Cortex of kidney (tissue), 1 donor: Measurements from ENCODE around the gene LGI4.

Source experiments
- DNase-seq: peaks from one replicate; lab custom pipeline; 2025; lab: John Stamatoyannopoulos, UW

Gene LGI4

GRCh38 chr19:35123573-35123972, 11.3 kb downstream of the LGI4 start:
- no peak for DNase-seq

DNA sequence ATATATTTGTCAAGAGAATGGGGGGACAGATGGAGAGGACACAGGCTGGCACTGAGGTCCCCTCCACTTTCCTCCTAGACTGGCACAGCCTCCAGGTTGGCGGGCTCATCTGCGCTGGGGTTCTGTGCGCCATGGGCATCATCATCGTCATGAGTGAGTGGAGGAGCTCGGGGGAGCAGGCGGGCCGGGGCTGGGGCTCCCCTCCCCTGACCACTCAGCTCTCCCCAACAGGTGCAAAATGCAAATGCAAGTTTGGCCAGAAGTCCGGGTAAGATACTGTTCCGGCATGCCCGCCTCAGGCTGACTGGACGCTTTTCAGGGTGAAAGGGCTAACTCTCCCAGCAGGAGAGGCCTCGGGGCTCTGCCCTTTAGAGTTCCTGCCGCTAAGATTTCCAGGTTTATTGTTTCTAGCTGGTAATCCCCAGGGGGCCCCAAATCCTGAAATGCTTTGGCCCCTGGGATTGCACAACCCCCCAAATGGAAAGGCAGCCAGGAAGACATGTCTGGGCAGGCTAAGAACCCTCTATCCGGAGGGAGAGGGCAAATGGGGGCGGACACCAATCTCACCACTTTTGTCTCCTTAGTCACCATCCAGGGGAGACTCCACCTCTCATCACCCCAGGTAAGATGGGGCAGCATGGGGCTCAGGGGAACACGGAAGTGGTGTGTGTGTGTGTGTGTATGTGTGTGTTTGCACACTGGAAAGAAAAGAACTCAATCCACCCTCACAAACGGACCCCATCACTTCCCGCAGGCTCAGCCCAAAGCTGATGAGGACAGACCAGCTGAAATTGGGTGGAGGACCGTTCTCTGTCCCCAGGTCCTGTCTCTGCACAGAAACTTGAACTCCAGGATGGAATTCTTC, 11.9 kb downstream of the LGI4 start:
- no peak for DNase-seq

DNA sequence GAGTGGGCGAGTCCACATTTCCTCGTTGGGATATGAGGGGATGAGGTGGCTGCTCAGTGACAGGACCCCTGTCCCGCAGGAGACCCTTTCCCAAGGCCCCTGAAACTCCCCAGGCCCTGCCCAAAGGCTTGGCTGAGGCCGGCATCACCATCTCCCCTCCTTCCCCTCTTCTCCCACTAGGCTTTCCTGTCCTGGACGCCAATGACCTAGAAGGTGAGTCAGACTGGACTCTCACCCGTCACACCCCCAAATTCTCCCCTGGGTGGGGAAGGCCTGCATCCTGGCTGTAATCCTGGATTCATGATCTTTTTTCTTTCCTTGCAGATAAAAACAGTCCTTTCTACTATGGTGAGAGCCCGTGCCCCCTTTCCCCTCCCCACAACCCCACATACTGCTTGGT, 14.0 kb downstream of the LGI4 start:
- DNase-seq, result no peak

- no peak for DNase-seq
Measured at GRCh38 chr19:35120492-35120891, 14.4 kb downstream of the LGI4 start.

DNA sequence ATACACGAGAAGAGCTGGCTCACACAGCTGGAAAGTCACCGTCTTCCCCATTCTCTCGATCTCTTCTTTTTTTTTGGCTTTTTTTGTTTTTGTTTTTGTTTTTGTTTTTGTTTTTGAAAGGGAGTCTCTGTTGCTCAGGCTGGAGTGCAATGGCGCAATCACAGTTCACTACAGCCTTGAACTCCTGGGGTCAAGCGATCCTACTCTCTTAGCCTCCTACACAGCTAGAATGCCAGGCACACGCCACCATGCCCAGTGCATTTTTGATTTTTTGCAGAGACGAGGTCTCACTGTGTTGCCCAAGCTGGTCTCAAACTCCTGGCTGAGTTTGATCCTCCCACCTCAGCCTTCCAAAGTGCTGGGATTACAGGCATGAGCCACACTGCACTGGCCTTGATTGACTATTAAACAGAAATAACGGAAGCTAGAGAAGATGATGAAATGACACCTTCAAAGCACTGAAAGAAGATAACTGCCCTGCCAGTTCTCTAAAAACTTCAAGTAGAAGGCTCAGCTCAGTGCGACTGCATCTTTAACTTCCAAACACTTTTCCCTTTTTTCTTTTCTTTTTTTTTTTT, 15.2 kb downstream of the LGI4 start:
- no peak for DNase-seq

DNA sequence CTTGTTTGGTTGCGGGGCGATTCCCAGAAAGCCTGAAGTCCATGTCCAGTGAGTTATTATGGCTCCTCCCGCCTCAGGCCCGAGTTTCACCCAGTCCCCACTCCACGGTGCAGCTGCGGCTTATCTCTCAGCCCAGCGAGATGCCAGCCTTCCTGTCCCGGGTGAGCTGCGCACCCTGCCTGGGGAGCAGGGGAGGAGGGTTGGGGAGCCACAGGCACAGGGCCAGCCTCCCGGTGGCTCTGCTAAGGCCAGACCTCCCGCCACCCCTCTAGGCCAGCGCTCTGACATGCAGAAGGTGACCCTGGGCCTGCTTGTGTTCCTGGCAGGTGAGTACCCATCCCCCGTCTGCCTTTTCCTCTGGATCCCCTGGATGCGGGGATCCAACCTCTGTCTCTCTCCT, 15.8 kb downstream of the LGI4 start:
- no peak for DNase-seq

GRCh38 chr19:35118268-35119020, 16.4 kb downstream of the LGI4 start:
- no peak for DNase-seq

DNA sequence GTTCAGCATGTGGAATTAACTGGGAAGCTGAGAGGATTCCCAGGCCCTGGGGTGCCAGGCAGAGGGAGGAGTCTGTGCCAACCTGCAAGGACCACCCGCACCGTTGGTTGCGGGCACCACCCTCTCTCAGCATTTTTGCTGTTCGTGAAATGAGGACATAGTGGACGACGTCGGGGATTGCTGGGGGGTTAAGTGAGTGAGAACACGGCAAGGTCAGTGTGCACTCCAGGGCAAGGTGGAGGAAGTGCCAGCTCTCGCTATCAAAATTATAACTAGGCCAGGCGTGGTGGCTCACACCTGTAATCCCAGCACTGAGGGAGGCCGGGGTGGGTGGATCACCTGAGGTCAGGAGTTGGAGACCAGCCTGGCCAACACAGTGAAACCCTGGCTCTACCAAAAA, 17.1 kb downstream of the LGI4 start:
- no peak for DNase-seq

GRCh38 chr19:35117116-35117515, 17.7 kb downstream of the LGI4 start:
- no peak for DNase-seq

GRCh38 chr19:35116072-35116801, 18.6 kb downstream of the LGI4 start:
- DNase-seq, result no peak

- DNase-seq, result no peak
Measured at GRCh38 chr19:35115177-35115951, 19.5 kb downstream of the LGI4 start, which contains the start of gene FXYD3. TSS of gene FXYD3 (plus strand) at chr19:35115823. CDS start at chr19:35119377, 3,554 bp downstream.

- no peak for DNase-seq
Measured at GRCh38 chr19:35114353-35115176, 20.3 kb downstream of the LGI4 start.

DNA sequence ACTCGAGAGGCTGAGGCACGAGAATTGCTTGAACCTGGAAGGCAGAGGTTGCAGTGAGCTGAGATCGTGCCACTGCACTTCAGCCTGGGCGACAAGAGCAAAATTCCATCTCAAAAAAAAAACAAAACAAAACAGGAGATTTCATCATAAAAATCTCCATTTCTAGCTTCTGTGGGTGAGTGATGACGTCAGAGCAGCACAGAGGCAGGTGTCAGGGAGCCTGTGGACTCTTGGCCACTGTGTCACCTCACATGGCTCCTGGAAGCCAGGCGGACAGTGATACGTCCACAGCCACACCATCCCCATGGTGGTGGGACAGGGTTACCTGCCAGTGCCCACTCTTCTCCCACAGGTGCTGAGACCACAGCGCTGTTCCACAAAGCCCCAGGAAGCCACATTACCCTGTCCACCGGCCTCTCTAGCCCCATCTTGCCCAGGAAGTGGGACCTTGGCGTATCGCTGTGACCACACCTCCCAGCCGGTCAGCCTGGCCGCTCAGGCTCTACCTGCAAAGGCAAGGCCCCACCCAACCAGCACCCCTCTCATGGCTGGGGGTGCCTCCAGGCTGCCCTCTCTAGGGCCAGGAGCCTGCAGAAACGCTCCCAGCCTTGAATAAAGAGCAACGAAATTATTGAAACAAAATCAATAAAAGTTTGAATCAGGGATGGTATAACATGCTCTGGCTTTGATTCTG, 21.7 kb downstream of the LGI4 start:
- no peak for DNase-seq

DNA sequence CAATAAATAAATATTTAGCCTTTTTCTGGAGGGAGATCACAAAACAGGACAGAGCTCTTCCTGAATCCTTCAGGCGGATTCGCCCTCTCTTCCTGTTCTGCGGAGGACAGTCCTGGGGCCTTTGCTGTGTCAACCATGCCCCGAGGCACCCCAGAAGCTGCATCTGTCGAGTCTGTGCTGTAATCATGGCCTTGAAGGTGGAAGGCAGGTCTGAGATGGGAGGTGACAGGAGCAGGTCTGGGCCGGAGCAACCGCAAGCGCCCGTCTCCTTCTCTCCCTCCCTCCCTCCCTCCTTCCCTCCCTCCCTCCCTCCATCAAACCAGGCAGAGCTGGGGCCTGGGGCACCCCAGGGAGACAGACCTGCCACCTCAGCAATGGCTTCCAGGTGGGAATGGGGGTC, 23.9 kb downstream of the LGI4 start:
- DNase-seq, result no peak

DNA sequence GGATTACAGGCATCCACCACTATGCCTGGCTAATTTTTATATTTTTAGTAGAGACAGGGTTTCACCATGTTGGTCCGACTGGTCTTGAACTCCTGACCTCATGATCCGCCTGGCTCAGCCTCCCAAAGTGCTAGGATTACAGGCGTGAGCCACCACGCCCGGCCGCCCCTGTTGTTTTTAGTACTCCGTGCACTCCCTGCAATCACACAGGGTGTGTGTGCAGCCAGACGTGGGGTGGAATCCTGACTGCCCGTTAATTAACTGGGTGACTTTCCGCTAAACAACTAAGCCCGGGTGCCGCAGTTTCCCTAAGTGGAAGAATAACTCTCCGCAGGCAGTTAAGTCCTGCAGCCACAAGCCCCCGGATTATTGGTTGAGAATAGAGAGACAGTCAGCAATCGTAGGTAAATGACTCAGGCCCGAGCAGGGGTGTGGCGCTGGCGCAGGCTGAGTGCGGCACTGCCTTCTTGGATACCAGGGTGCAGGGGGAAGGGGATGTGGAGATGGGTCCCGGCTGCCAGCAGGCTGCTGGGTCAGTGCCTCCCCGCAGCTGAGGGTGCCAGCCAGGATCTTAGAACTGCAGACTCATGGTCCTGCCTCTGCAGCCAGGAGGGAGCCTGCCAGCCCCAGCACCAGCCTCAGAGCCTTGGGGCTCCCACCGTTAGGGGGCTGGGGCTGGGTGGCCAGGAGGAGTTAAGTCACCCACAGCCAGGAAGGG, 25.3 kb downstream of the LGI4 start:
- DNase-seq, result no peak

DNA sequence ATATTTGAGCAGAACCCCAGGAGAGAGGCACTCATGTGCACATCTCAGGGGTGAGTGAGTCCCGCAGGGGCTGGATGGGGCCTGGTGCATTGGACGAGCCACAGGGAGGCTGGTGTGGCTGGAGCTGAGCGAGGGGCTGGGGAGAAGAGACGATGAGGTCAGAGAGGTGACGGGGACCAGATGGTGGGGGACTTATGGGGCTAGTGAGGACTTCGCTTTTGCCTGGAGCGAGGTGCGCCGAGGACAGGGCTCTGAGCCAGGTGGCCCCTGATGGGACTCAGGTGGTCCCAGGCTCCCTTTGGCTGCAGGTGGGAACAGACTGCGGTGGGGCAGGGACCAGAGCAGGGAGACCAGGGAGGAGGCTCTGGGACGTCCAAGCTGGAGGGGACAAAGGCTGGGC, 26.1 kb downstream of the LGI4 start:
- DNase-seq, result no peak

- DNase-seq, result no peak
Measured at GRCh38 chr19:35107545-35107944, 27.3 kb downstream of the LGI4 start.

- no peak for DNase-seq
Measured at GRCh38 chr19:35106898-35107541, 27.8 kb downstream of the LGI4 start.

DNA sequence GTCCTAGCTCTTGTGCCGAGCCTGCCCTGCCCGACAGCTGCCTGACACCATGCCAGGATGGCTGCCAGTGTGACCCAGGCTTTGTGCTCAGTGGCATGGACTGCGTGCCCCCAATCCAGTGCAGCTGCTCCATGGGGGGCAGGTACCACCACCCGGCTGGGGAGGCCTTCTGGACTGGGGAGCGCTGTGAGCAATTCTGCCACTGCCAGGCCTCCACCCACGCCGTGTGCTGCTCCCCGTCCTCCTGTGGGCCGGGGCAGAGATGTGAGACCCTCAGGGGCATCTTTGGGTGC, 28.6 kb downstream of the LGI4 start:
- DNase-seq, result no peak
